Peyer's patch (tissue), 4 donors: Measurements from ENCODE around the gene KLHDC2.

Experiments
- POLR2A ChIP-seq, 2 donors: fragments of 450-650 bp; IDR thresholded peaks; one replicate each; pipeline ENCODE4 v1.5.1; 2017; ENCODE audit warnings: antibody characterized with exemption in 2 of 2, mild to moderate bottlenecking in 2 of 2, moderate library complexity in 2 of 2
- TF ChIP-seq, protein P1 (sequence below), 6 experiments: fragments of 450-650 bp in 4 of 6; fragments of 200-600 bp in 2 of 6; sonication (generic) in 1 of 6; IDR thresholded peaks; one replicate each; pipeline ENCODE4 v1.5.1; 2017 to 2019; ENCODE audit warnings: antibody characterized with exemption in 6 of 6, mild to moderate bottlenecking in 3 of 6, moderate library complexity in 1 of 6

DNA sequence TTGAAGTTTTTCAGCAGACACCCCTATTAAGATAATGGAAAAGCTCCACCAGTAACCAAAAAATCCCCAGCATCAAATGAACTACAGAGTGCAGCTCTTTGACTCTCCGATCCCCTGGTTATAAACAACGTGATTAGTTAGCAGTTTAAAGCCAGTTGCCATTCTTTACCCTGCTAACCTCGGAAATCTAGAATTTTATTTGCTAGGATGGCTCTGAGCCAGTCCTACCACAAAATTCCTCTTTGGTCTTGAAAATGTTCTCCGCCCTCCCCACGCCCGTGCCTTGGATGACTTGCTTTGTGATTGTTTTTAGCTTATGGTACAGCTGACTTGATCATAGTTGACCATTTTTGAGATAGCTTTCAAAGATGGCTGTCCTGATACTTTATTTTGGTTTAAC, 1.2 kb downstream of the KLHDC2 start:
- TF ChIP-seq, protein P1, sequence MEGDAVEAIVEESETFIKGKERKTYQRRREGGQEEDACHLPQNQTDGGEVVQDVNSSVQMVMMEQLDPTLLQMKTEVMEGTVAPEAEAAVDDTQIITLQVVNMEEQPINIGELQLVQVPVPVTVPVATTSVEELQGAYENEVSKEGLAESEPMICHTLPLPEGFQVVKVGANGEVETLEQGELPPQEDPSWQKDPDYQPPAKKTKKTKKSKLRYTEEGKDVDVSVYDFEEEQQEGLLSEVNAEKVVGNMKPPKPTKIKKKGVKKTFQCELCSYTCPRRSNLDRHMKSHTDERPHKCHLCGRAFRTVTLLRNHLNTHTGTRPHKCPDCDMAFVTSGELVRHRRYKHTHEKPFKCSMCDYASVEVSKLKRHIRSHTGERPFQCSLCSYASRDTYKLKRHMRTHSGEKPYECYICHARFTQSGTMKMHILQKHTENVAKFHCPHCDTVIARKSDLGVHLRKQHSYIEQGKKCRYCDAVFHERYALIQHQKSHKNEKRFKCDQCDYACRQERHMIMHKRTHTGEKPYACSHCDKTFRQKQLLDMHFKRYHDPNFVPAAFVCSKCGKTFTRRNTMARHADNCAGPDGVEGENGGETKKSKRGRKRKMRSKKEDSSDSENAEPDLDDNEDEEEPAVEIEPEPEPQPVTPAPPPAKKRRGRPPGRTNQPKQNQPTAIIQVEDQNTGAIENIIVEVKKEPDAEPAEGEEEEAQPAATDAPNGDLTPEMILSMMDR (IDR thresholded peaks at IDR 0.05): no peak
- TF ChIP-seq POLR2A (IDR thresholded peaks at IDR 0.05): no peak
